Measurements from ENCODE around the gene PIAS2.
"Not testable (repeated sequence)": the region's sequence is repeated elsewhere in the genome, so short reads cannot be mapped to it uniquely, and the experiment has no call there.

PIAS2 gene, protein sequence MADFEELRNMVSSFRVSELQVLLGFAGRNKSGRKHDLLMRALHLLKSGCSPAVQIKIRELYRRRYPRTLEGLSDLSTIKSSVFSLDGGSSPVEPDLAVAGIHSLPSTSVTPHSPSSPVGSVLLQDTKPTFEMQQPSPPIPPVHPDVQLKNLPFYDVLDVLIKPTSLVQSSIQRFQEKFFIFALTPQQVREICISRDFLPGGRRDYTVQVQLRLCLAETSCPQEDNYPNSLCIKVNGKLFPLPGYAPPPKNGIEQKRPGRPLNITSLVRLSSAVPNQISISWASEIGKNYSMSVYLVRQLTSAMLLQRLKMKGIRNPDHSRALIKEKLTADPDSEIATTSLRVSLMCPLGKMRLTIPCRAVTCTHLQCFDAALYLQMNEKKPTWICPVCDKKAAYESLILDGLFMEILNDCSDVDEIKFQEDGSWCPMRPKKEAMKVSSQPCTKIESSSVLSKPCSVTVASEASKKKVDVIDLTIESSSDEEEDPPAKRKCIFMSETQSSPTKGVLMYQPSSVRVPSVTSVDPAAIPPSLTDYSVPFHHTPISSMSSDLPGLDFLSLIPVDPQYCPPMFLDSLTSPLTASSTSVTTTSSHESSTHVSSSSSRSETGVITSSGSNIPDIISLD

DNA sequence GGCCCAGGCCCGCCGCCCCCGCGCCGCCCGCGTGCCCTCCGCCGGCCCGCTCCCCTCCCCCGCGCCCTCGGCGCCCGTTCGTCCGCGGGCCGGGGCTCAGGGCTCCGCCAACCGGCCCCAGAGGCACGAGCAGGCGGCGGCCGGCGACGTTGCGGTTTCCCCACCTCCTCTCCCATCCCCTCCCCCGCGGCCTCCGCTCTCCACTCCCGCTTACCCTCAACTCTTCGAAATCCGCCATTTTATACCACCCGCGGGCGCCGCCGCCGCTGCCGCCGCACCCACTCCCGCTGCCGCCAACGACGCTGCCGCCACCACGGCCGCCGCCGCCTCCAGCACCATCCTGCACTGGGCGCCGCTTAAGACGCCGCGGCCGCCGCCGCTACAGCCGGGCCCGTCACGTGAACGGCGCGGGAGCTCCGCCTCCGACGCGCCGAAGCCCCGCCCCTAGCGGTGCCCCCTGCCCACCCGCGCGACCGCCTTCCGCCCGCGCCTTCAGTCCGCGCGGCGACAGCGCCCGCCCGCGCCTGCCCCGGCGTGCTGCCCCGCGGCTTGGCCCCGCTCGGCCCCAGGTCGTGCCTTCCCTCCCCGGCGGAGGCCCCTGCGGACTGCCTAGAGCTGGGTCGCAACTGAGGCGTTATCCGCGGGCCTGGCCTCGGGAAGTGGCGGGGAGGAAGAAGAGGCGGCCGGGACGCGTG lies at the start of gene PIAS2, which contains the start of gene KATNAL2:
Gene PIAS2, minus strand, starts transcription at position 400 of the 695 bp plus-strand sequence. Its CDS starts 162 bp downstream, at position 238.
Gene KATNAL2, plus strand, starts transcription at position 495 of the 695 bp plus-strand sequence. CDS start 29,271 bp downstream, outside the sequence.
- DNase-seq: peak; percentile 45

DNA sequence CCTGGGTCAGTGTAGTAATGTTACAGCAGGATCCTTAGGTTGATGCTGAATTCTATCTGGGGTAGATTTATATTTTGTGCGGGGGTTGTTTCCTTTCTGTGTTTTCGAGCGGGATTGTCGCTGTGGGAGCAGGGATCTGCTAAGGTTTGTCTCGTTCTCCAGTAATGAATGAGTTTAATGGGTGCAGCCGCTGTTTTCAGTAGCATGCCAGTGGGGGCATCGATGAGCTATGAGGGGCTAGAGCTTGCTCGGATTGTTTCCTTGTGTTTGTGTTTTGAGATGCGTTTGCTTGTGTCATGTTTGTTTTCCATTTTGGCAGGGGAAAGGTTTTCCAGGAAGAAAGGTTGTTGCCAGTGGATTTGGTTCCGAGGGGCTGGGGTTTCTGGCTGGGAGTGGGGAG lies 49.0 kb upstream of the PIAS2 start:
- DNase-seq: not testable (repeated sequence)

DNA sequence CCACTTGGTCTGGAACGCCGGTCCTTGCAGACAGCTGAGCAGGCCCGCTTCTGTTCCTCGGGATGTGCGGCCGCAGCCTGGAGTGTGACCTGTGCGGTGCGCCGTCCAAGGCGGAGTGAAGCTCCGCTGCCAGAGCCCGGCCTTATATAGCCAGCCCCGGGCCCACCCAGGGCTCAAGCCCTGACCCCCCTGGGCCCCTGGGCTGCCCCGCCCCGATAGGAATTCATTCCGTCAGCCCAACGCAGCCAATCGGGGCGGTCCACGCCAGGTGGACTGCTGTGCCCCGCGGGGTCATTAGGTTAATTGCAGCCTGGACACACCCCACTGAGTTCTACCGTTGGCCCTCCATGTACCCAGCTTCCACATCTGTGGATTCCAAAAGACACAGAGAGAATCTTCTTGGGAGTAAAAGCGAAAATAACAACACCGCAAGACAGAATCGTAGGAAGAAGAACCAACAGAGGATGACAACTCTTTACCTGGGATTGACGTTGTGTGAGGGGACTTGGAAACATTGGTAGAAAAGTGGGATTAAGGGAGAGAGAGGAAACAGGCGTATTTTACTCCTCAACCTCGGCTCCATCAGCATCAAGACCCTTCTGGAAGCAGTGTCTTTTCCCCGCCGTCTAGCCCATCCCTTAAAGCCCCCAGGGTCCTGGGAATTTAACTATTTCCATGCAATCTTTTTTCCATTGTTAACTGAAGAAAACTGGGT lies 47.4 kb upstream of the PIAS2 start:
- not testable (repeated sequence) for DNase-seq

DNA sequence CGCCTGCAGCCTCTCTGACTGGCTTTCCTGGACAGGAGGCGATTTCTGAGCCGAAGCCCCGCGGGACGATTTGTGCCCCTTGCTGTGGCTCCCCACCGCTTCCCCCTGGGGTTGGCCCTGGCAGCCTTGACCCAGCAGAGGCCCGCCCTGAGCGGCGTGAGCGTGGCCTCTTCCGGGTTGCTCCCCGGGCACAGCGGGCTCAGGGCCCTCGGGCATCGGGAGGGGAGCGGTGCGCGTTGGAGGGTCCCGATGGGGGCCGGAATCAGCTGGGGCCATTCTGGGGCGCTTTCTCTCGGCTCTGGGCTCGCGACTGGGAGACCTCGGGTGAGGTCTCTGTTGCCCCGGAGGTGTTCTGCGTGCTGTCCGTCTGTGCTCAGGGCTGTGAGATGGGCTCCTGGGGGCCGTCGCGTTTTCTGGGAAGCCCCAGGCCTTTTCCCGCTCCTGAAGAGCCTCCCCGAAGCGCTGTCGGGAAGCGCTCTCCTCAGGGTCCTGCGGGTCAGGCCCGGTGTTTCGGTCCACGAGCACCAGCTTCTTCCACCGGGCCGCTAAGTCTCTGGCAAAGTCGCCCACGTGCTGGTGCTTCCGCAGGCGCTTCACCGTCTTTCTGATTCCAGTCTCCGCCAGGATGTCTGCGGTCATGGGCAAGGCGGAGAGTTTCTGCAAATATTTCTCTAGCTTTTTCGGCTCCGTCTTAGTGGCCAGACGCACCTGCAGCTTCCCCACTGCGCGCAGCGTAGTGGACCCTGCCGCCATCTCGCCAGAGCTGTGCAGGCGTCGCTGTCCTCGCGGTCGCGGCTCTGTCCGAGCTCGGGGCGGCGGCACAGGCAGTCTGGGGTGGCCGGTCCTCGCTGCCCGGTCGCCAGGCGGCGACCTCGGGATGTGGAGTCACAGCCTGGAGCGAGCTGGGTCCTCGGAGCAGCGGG lies 46.6 kb upstream of the PIAS2 start:
- DNase-seq: not testable (repeated sequence)

DNA sequence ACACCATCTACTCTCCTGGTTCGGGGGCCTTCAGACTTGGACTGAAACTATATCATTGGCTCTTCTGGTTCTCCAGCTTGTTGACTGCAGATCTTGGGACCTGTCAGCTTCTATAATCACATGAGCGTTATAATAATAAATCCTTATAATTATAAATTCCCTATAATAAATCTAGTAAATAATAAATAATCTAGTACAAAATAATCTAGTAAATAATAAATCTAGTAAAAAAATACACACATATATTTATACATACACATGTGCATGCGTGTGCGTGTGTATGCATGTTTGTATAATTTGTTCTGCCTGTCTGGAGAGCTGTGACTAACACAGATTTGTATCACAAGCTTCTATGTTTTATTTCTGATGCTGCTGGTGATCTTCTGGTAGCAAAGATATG lies 40.9 kb upstream of the PIAS2 start:
- DNase-seq: no peak

DNA sequence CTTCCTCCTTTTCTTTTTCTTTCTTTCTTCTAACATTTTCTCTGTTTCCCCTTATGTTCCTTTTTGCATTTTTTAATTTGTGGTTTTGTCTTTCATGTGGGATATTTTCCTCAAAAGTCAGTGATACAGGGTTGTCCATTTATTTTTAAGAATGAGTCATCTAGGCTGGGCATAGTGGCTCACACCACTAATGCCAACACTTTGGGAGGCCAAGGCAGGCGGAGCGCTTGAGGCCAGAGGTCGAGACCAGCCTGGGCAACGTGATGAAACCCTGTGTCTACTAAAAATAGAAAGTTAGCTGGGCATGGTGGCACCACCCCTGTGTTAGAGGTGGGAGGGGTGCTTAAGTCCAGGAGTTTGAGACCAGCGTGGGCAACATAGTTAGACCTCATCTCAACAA lies 35.9 kb upstream of the PIAS2 start:
- no peak for DNase-seq

DNA sequence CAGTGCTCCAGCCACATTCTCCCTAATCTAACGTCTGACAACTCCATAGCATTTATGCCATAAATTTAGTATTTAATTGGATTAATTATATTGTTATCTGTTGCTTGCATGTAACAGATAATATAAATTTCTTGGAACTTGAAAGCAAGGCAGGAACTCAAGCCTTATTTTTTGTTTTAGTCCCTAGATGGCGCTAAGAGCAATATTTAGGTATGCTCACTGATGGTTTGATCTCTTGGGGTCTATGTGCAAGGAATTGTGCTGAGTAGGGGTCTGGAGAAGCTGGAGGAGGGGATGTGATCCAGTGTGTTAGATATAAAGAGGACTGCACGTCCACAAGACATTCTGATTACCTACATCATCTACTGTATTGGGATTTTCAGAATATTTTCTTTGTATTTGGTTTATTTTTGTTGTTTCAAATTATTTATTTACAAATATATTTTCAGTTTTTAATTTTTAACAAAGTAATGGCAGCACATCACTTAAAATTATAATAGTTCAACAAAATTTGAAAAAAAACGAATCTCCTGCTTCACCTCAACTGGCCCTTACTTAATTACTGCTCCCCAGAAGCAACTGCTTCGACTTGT lies 32.9 kb upstream of the PIAS2 start:
- DNase-seq: peak; percentile 3

DNA sequence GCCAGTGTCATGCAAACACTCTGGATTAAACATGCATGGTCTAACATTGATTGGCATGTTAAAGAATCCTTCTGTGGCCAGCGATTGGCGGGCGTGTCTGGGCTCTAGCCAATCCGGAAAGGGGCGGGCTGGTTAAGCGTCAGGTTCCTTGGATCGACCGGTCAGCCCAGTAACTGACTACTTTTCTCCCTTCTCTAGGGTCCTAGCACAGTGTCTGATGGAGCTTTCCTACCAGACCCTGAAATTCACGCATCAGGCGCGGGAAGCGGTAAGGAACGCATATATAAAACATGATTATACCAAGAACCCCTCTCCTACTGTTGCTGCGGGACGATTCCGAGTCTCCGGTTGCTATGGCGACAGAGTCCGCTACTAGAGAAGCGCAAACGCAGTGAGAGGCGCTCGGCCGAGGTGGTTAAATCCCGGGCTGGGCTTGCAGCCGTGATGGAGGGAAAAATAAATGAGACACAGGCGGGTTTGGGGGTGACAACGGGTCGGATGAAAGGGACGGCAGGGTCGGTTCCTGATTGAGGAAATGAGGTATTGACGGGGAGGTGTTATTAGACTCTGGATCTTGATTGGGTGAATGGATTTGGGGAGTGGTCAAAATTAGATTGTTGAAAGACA lies 29.5 kb upstream of the PIAS2 start:
- DNase-seq: no peak

DNA sequence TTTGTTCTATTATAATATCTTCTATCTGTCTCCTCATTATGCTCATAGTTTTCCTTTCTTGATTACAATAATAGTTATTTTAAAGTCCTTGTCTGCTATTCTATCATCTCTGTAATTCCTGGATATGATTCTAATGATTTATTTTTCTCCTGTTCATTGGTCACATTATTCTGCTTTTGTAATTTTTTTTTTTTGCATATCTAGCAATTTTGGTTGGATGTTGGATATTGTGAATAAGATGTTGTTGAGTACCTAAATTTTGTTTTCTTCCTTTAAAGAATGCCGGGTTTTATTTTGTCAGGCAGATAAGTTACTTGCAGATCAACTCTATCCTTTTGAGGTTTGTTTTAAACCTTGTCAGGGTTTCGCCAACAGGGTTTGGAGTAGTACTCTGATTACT lies 25.3 kb upstream of the PIAS2 start:
- DNase-seq: no peak

DNA sequence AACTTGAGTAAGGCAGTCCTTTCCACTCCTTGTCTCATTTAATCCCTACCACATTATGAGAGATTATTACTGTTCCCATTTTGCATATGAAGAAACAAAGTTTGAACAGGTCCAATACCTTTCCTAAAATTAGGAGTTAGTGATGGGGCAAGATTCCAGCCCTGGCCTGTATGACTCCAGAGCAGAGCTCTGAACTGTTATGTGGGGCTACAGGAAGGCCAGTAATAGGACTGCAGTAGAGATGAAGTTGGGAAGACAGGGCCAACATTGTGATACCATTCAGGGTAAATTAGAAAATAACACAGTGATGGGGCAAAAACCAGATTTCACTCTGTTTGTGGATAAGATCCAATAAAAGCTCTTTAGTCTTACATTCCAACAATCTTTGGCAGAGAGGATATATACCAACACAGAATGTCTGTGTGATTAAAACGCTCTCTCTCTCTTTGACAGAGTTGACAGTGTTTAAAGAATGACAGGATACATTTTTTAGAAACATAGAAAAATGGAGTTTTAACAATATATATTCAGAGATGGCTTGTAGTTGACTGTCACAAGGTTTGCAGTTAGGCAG lies 22.8 kb upstream of the PIAS2 start:
- no peak for DNase-seq

DNA sequence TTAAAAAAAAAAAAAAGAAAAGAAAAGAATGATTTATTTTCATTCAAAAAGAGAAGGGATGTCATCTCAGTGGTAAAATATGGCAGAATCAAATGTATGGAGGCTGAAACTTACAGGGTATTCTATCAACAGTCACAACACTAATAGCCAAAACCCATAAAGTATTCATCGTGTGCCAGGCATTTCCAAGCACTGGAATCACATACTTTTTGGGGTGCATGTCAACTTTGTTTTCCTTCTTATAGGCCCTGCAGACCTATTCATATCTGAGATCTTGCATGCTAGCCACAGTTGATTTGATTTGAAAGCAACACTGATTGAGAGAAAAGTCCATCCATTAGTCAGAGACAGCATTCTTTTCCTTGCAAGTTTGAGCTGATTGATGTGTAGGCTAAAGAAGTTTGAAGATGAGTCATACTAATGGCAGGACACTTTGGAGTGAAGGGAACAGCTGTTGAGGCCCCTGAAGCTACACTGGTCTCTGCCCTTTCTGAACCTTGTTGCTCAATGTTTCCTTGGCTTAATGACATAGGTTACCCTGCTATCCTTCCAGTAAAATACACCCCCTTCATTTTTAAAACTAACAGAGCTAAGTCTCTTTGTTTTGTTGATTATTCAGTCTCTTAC lies 22.1 kb upstream of the PIAS2 start:
- DNase-seq: no peak

DNA sequence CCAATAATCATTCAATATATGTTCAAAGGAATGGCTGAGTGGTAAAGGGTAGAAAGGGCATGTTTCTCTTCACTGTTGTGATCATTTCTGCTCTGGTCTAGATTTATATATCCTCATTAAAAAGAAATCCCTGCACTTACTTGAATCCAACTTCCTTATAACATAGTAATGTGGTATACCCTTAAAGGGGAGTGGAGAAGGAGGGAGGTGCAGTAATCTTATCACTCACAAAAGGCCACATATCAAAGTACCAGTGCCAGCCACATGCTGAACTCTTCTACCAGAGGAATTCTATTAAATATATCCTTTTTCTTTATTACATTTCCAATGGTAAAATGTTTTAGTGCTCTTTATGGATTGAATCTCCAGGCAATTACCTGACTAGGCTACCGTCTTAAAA lies 3.3 kb upstream of the PIAS2 start:
- DNase-seq: no peak

DNA sequence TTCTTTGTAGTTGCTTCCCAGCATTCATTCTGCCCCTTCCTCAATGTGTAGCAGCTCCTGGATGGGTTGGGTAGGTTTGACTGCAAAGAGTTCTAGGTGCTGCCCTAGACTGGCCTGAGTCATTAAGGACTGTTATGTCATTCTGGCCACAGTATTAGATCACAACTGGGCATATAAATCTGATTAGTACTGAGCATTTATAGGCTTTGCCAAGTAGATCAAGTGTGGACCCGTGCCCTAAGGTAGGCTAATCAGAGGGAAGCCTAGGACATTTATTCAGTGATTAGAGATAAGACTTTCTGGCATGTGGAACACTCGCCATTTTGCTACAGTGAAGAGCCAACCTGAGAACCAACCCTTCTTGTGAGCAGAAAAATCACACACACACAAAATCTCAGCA lies 2.8 kb upstream of the PIAS2 start:
- DNase-seq: no peak

DNA sequence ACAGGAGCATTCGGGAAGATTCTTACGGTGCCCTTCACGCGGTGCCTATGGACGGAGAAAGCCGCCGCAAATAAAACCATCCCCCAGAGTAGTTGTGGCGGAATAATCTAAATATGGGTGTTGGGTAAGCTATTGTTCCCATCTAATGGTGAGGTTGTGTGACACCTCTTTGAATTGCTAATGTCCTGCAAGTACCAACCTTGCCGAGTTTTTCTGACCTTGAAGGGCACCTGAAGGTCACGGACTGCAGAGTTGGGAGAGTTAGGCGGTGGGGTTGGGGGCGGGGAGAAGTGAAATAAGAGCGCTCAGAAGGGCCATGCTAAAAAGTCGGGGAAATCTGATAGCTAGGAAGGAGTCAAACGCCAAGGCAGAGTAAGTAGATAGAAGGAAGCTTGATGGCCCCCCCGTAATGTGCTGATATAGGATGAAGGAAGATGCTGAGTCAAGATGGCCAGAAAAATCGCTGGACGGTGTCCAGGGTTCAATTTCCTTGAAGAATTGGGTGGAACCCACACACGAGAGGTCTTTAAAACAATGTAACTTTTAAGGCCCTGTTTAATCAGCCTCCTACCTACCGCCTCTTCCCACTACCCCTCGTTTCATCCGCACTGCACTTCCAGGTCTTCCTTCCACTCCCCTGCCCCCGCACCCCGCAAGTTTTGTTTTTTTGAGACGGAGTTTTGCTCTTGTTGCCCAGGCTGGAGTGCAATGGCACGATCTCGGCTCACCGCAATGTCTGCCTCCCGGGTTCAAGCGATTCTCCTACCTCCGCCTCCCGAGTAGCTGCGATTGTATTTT lies 695 bp upstream of the PIAS2 start:
- DNase-seq: no peak

DNA sequence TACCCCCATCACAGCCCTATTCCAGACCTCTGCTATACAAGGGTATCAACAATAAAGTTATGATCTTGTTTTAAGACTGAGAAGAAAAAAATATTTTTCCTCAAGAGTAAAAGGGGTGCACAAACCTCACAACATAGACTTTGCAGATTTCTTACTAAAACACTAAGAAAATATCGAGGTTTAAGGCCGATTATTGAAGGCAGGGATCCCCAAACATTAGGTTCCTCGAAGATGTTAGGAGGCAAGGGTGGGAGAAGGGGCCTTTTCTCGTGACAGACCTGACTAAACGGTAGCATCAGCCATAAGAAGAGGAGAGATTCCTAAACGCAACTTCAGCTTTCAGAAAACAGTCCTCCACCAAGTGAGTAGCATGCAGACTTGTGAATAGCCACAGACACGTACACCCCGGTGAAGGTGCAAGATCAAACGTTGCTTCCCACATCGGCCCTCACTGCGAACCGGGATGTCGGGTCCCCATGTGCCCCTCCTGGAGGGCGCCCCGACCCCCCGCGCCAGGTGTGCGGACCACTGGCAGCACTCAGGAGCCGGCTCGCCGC lies 678 bp downstream of the PIAS2 start:
- no peak for DNase-seq

DNA sequence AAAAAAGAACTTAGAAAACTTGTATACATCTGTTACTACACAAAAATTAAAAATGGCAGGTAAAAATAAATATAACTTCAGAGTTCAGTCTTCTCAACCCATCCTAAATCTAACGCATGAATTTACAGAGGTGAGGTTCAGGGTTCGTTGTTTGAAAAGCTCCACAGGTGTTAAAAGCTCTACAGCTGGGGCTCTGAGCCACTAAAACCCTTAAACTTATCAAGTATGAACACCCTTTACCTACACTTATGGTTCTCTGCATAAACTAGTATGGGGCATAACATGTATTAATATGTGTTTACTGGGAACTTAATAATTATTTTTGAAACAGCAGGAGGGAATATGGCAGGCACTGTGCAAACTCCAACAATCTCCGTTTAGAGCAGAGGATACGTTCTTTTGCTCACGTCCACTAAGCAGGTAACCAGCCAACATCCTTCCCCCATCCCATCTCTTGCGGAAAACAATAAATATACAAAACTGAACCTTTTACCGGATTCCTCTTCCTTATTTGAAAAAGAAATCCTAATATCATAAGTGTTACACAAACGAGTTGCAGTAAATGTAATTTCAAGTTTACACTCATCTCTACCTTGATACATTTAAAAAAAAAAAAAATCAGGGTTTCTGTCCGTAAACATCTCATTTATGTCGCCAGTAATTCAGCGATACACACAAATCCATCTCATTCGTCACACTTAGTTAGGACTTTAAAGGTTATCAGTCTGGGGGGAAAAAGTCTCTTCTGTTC lies 1.3 kb downstream of the PIAS2 start:
- no peak for DNase-seq

DNA sequence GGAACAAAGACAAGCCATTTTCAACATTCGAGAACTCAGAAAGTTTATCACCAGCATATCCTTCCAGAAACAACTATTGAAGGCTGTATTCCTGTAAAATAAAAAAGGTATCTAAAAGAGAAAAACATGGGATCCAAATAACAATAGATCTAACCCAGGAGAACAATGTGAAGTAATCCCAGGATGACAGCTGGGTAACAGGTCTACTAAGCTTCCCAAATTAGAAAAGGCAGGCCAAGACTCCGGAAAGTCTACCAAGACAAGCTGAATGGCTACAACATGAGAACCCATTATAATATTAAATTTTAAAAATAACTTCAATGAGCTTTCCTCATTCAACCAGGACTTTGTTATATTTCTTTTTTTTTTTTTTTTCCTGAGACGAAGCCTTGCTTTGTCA lies 6.5 kb downstream of the PIAS2 start:
- no peak for DNase-seq

DNA sequence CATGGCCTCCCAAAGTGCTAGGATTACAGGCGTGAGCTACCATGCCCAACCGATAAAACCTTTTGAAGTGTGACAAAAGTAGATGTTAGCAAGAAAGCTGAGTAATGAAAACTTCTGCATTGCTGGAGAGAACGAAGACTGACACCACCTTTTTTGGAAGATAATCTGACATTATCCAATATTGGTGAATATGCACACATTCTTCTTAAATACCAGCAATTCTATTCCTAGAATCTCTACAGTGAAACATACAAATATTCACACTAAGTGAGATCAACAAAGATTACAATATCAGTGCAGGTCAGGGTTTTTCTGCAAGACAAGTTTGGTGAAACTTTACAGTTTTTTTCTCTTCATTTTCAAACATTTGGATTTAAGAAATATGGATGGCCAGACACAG lies 7.8 kb downstream of the PIAS2 start:
- DNase-seq: no peak
